GM18508 (cell line): ENCODE results near the gene VTI1A.

Source experiments
- ATAC-seq: cut with Tn5 transposase; IDR thresholded peaks from one replicate; pipeline ENCODE4 v1.9.1; 2021; ENCODE audit warnings: moderate number of reproducible peaks; ENCODE audit not compliant: insufficient read depth, unreplicated experiment

VTI1A gene

DNA sequence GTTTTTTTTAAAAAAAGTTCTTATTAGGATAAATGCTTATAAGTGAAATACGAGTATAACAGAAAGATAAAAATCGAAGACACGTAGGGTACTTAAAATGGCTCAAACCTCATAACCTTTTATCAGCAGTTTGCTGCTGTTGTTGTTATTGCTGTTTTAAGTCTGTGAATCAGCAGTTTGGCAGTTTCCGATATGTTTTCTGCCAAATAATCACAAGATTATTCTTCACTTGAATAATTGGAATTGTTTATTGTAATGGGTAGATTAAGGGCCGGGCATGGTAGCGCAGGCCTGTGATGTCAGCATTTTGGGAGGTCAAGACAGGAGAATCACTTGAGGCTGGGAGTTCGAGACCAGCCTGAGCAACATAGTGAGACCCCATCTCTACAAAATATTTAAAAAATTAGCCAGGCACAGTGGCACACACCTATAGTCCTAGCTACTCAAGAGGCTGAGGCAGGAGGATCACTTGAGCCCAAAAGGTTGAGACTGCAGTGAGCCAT, 177.6 kb downstream of the VTI1A start:
- ATAC-seq = no peak

- no peak for ATAC-seq
Observed at GRCh38 chr10:112628951-112629609, 182.1 kb downstream of the VTI1A start.

GRCh38 chr10:112631501-112632400, 184.7 kb downstream of the VTI1A start:
- ATAC-seq = no peak

GRCh38 chr10:112634096-112634830, 187.2 kb downstream of the VTI1A start:
- ATAC-seq = no peak

DNA sequence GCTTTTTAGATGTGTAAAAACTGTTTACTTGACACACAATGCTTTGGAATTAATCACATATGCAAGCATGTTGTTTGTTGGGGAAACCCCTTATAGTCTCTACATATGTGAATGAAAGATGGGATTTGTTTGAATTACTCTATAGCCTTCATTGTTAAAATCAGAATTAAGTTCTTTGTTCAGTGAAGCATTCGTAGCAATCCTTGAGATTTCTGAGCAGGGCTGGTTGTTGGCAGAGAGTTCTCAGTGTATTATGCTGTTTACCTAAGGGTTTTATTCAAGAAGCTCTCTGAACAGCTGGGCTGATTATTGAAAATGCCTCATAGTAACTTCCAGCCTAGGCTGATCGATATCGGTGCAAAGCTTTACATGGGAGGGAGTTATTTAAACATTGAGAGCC, 190.9 kb downstream of the VTI1A start:
- no peak for ATAC-seq

DNA sequence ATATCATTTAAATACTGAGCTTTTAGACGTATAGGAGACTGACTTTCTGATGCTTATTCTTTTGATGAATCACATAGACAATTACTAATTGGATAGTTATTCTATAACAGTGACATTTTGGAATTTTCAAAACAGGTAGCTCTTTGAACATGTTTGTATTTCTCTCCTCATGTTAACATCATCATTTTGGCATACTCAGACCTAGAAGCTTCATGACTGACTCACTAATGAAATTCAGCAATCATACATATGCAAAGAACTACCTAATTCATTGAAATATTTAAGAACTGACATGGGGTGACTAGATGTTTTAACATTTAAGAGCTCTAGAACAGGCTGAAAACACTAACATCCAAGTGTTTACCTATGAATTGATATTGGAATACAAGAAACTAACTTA, 192.3 kb downstream of the VTI1A start:
- ATAC-seq = no peak

DNA sequence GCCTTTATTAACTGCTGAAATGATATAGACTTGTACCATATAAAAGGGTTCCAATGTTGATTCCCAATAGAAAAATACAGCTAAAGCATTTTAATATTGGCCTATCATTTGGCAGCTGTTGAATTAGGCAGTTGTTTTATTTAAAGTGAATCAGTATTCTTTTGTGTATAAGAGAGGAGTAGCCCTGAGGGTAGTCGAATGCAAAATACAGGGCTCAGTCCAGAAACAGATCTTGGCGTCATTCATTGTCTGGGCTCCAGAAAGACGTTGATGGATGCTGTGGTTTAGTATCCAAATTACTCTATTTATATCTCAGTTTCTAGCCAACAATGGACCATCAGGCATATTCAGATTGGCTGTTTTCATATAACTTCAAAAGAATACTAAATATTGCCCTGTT, 193.6 kb downstream of the VTI1A start:
- ATAC-seq = no peak

DNA sequence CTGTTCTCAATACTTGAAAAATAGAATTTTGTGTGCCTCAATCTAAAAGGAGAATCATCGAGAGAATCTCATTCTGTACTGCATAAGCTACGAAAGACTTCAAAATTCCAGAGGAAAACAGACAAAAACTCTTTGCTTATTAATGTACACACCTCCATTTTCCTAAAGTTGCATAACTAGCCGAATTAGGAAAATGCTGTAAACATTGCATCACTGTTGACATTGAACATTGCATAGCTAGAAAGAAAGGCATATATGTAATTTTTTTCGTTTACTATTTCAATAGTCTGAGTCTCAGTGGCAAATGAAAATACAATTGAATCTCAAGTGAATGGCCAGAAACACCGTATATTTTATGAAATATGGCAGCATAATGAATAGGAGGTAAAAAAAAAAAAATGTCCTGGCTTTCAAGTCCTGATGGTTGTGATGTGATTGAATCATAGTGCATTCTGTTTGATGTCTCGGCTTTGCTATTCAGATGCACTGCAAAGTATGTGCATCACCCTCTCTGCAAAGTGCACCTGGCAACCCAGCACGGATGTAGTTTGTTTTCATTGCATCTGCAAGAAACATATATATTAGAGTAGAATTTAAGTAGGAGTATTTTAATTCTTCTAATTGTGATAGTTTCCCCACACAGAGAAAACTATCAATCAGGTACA, 196.7 kb downstream of the VTI1A start:
- no peak for ATAC-seq

DNA sequence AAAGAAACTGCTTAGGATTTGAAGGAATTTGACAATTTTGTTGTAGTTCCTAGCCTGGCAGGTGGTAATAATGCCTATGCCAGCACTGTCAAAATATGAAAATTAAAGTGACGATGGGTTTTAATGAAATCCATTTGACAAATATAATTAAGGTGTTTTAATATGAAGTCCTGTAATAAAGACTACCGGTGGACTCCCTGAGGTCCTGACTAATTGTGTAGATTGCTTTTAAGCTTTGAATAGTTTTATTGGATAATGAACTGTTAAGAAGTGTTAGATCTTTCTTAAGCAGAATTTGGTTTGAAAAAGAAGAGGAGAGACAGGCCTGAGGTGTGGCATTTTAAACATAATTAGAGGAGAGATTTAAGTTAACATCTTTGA, 197.2 kb downstream of the VTI1A start:
- no peak for ATAC-seq

DNA sequence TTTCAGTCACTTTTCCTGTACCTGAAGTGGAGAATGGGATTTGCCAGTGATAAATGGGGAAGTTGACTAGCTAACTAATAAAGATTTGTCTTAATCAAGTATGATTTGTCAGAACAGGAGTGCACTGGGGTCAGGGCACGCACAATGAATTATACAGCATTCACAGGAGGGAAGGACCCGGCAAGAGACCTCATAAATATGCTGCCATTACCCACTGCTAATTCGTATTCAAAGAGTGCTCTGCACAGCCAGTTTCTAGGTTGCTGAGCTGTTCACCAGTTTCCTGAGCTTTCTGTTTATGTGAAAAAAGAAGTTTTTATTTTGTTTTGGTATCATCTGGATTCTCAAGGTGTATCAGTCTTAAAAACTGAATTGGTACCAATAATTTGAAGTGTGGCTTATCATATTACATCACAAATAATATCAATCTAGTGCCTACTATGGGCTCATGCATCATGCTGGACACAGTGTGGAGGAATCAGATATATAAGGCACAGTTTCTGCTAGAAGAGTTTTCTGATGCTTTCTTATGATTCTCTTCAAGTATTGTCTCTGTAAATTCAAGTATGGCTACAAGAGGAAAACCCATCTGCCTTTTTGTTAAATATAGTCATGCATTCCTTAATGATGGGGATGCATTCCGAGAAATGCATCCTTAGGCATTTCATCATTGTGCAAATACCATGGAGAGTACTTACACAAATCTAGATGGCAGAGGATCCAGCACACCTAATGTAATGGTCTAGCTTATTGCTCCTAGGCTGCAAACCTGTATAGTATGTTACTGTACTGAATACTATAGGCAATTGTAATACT, 202.2 kb downstream of the VTI1A start:
- ATAC-seq = no peak

DNA sequence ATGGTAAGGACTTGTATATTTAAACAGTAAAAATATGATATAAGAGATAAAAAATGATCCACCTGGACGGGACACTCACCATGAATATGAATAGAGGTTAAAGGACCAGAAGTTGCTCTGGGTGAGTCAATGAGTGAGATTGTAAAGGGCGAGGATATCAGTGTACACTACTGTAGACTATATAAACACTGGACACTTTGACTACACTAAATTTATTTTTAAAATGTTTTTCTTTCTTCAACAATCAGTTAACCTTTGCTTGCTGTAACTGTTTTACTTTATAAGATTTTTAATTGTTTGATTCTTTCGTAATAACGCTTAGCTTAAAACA, 202.8 kb downstream of the VTI1A start:
- no peak for ATAC-seq

- ATAC-seq = no peak
Observed at GRCh38 chr10:112650588-112651030, 203.6 kb downstream of the VTI1A start.

DNA sequence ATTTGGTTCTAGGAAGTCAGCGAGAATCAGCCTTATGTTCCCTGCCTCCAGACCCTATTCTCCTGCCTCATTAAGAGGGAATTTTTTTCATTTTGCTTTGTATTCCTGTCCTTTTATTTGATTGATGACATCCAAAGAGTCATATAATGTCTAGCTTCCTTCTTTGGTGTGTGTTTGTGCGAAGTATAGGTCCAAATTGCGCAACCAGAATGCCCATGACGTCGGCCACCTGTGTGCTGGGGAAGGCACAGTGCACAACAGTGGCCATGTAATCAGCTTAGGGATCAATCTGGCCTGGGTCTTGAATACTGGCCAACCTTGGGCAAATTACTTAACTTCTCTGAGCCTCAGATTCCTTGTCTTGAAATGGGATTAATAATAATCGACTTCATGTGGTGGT, 206.2 kb downstream of the VTI1A start:
- no peak for ATAC-seq

GRCh38 chr10:112653851-112654250, 206.8 kb downstream of the VTI1A start:
- no peak for ATAC-seq

- no peak for ATAC-seq
Observed at GRCh38 chr10:112654794-112655193, 207.8 kb downstream of the VTI1A start.

DNA sequence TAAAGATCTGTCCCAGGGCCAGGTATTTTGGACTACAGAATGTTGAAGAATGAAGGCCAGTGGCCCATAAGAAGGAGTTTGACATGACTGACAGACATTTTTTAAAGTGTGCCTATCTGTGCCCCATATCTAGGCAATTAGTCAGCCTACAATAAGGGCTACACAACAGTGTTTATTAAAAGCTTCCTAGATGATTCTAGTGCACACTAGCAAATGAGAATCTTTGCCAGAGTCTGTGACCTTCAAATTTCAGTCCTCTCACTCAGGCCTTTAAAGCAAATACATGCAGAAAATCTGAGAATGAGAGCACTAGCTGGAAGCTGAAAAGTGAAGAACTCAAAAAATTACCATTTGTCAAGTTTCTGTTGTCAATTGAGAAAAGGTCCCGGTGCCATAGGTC, 208.7 kb downstream of the VTI1A start:
- ATAC-seq = no peak

GRCh38 chr10:112658465-112658864, 211.4 kb downstream of the VTI1A start:
- no peak for ATAC-seq

GRCh38 chr10:112658900-112659638, 212.1 kb downstream of the VTI1A start:
- no peak for ATAC-seq
